Liver (tissue), 9 donors: ENCODE results near the gene NOTCH4. TPM values are rescaled to one million over a fixed set of nuclear protein-coding genes. Genes with fewer than 3 reads are reported as not detected.

Experiments used
- DNase-seq: peaks from one replicate; pipeline ENCODE4 v3.0.0-alpha.2; 2017; ENCODE audit warnings: low spot score
- H3K27ac ChIP-seq, 2 donors: one replicate each; pipeline ENCODE4 v1.7.0; 2013; ENCODE audit warnings: inconsistent platforms in 2 of 2, low read length in 2 of 2, control low read depth in 1 of 2, low read depth in 1 of 2, mild to moderate bottlenecking in 1 of 2
- H3K27me3 ChIP-seq, 4 donors: one replicate each; pipeline versions ENCODE4 v1.6.1 to v1.7.0; 2013; ENCODE audit warnings: low read length in 3 of 4, inconsistent platforms in 1 of 4, mild to moderate bottlenecking in 1 of 4, moderate library complexity in 1 of 4; ENCODE audit not compliant: control insufficient read depth in 4 of 4, insufficient read depth in 4 of 4
- H3K36me3 ChIP-seq, 4 donors: one replicate each; pipeline versions ENCODE4 v1.6.1 to v1.7.0; 2013; ENCODE audit warnings: low read length in 3 of 4, mild to moderate bottlenecking in 3 of 4, low read depth in 1 of 4, moderate library complexity in 1 of 4; ENCODE audit not compliant: control insufficient read depth in 4 of 4, insufficient read depth in 3 of 4
- H3K4me1 ChIP-seq, 4 donors: one replicate each; pipeline versions ENCODE4 v1.6.1 to v1.7.0; 2013; ENCODE audit warnings: low read length in 3 of 4, mild to moderate bottlenecking in 3 of 4, moderate library complexity in 1 of 4; ENCODE audit not compliant: control insufficient read depth in 4 of 4, insufficient read depth in 4 of 4
- H3K4me3 ChIP-seq, 3 donors: one replicate each; pipeline versions ENCODE4 v1.6.1 to v1.7.0; 2013; ENCODE audit warnings: low read length in 3 of 3, control low read depth in 1 of 3, low read depth in 1 of 3, mild to moderate bottlenecking in 1 of 3
- H3K9ac ChIP-seq, 2 donors: one replicate each; pipeline ENCODE4 v1.7.0; 2013; ENCODE audit warnings: low read length in 2 of 2, mild to moderate bottlenecking in 2 of 2, moderate library complexity in 2 of 2, control low read depth in 1 of 2, low read depth in 1 of 2
- H3K9me3 ChIP-seq, 4 donors: one replicate each; pipeline versions ENCODE4 v1.6.1 to v1.7.0; 2013; ENCODE audit warnings: low read length in 3 of 4; ENCODE audit not compliant: control insufficient read depth in 4 of 4
- ATF3 ChIP-seq: IDR thresholded peaks from 2 replicates; pipeline ENCODE4 v1.6.1; 2016; ENCODE audit warnings: antibody characterized with exemption
- CTCF ChIP-seq: fragments of 150-350 bp; IDR thresholded peaks from 2 replicates; pipeline ENCODE4 v1.5.1; 2017; ENCODE audit warnings: improper control_type of control experiment, low read depth, low read length; ENCODE audit not compliant: missing input control
- FOXA2 ChIP-seq: IDR thresholded peaks from 2 replicates; pipeline ENCODE4 v1.6.1; 2016; ENCODE audit warnings: antibody characterized with exemption
- GABPA ChIP-seq, 2 donors: IDR thresholded peaks in 1 of 2; conservative IDR thresholded peaks in 1 of 2; 2 replicates each; pipeline ENCODE4 v1.6.1; 2016; ENCODE audit warnings: antibody characterized with exemption in 2 of 2, mild to moderate bottlenecking in 1 of 2, moderate library complexity in 1 of 2
- HNF4G ChIP-seq: IDR thresholded peaks from 2 replicates; pipeline ENCODE4 v1.6.1; 2016; ENCODE audit warnings: antibody characterized with exemption
- JUND ChIP-seq, 2 donors: IDR thresholded peaks; 2 replicates each; pipeline ENCODE4 v1.6.1; 2016; ENCODE audit warnings: antibody characterized with exemption in 2 of 2
- MAX ChIP-seq: IDR thresholded peaks from 2 replicates; pipeline ENCODE4 v1.6.1; 2016; ENCODE audit warnings: antibody characterized with exemption
- NR2F2 ChIP-seq: IDR thresholded peaks from 2 replicates; pipeline ENCODE4 v1.6.1; 2016; ENCODE audit warnings: antibody characterized with exemption
- RAD21 ChIP-seq, 2 donors: IDR thresholded peaks; 2 replicates each; pipeline ENCODE4 v1.6.1; 2016; ENCODE audit warnings: antibody characterized with exemption in 2 of 2, mild to moderate bottlenecking in 2 of 2
- REST ChIP-seq: IDR thresholded peaks from 2 replicates; pipeline ENCODE4 v1.6.1; 2016; ENCODE audit warnings: antibody characterized with exemption, mild to moderate bottlenecking
- RXRA ChIP-seq, 2 donors: IDR thresholded peaks; 2 replicates each; pipeline ENCODE4 v1.6.1; 2017 to 2018; ENCODE audit warnings: antibody characterized with exemption in 2 of 2, mild to moderate bottlenecking in 1 of 2
- SP1 ChIP-seq: IDR thresholded peaks from 2 replicates; pipeline ENCODE4 v1.6.1; 2018; ENCODE audit warnings: antibody characterized with exemption, mild to moderate bottlenecking
- TAF1 ChIP-seq: conservative IDR thresholded peaks from 2 replicates; pipeline ENCODE4 v1.6.1; 2016; ENCODE audit warnings: antibody characterized with exemption, mild to moderate bottlenecking
- YY1 ChIP-seq: IDR thresholded peaks from 2 replicates; pipeline ENCODE4 v1.6.1; 2016; ENCODE audit warnings: antibody characterized with exemption, mild to moderate bottlenecking
- ZBTB33 ChIP-seq: IDR thresholded peaks from 2 replicates; pipeline ENCODE4 v1.6.1; 2016; ENCODE audit warnings: antibody characterized with exemption
- WGBS: extraction: QIAGEN DNeasy Blood & Tissue Kit; methylation state at CpG from one replicate; pipeline ENCODE4 v1.1.7; 2013; 5-methylcytosine and 5-hydroxymethylcytosine counted together
- polyA plus RNA-seq, 2 donors: library from polyadenylated mRNA; stranded (reverse) in 1 of 2; unstranded in 1 of 2; fragments of 200-250 nt in 1 of 2; fragments of >200 nt in 1 of 2; fragmentation: Nextera tagmentation in 1 of 2; extraction: Ambion mirVana in 1 of 2; gene quantifications; one replicate each; pipeline versions ENCODE4 v1.2.1 to v1.2.3, GENCODE V29; 2013 to 2015
- total RNA-seq, 2 donors: library from RNA; depleted of rRNA; stranded (reverse); fragments of >200 nt; gene quantifications; one replicate each; pipeline ENCODE4 v1.2.3, GENCODE V29; 2014
- donor health status: healthy.
- donor health status: healthy.
- donor health status: healthy.
- donor health status: healthy.
- donor health status: healthy.

NOTCH4 gene
- total and polyA plus RNA-seq, 4 donors, result 2.6 to 15.1 (median 8.8) TPM

DNA sequence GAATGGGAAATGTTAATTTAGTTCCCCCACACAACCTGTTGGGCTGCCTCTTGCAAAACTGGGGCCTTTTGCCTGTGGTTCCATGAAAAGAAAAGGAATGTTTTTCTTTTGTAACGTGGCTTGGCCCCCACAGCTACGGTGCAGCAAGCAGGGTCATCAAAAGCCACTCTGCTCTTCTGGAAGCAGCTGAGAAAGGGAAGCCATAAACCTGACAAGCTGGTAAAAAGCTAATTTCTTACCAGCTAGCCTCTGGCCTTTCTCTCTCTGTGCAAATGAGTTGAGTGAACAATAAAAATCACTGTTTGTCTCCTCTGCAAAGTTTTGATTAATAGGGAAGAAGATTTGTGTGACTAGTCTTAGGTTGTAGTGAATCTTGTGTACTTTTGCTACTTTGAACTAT is 23.5 kb upstream of the NOTCH4 start (continued):
- no peak for TF ChIP-seq ZBTB33
- no peak for TF ChIP-seq HNF4G
- no peak for TF ChIP-seq RAD21 (IDR thresholded peaks at IDR 0.05)
- TF ChIP-seq RXRA (IDR thresholded peaks at IDR 0.05), result no peak
- no peak for TF ChIP-seq YY1
- TF ChIP-seq JUND (IDR thresholded peaks at IDR 0.05), result no peak
- no peak for TF ChIP-seq TAF1
- no peak for TF ChIP-seq GABPA (IDR thresholded peaks at IDR 0.05 in 1 of 2, conservative IDR thresholded peaks at IDR 0.05 in 1 of 2)

DNA sequence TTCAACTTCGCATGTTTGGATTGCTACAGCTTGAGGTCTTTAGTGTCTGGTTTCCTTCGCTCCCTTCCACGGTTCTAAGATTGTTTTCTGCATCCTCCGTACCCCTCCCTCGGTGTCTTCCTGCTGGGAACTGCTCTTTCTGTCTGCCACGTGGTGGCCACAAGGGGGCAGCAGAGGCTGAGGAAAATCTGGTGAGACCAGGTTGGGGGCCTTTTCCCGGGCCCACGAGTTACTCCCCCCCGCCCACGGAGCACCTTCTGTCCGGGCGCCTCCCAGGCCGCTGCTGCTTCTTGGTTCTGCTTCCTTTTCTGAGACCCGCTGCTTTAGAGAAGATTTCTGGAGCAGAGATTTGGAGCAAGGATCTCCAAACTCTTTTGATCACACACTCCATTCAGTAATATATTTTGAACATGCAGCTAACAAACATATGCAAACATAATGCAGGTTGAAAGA is 21.1 kb upstream of the NOTCH4 start:
- peaks cover 0 to 5% (median 0%) of the 10 kb centered on the region in 4 donors for H3K27me3 ChIP-seq
- no peak overlapping the region for H3K27ac ChIP-seq
- H3K4me3 ChIP-seq, result no peak overlapping the region
- H3K4me1 ChIP-seq, result peaks cover 0 to 3% (median 2%) of the 10 kb centered on the region in 4 donors
- no peaks in the 10 kb centered on the region for H3K36me3 ChIP-seq
- H3K9ac ChIP-seq, result no peak overlapping the region
- peak; percentile 79 for DNase-seq
- 2% methylated on average over 14 of the region's 14 CpGs for WGBS
- H3K9me3 ChIP-seq, result no peaks in the 10 kb centered on the region
- no peak for TF ChIP-seq TAF1
- peak; percentile 48 for TF ChIP-seq MAX
- TF ChIP-seq RAD21 (IDR thresholded peaks at IDR 0.05), result peak; percentile 83 to 90
- peak; percentile 24 for TF ChIP-seq NR2F2
- peak; percentile 80 for TF ChIP-seq CTCF

DNA sequence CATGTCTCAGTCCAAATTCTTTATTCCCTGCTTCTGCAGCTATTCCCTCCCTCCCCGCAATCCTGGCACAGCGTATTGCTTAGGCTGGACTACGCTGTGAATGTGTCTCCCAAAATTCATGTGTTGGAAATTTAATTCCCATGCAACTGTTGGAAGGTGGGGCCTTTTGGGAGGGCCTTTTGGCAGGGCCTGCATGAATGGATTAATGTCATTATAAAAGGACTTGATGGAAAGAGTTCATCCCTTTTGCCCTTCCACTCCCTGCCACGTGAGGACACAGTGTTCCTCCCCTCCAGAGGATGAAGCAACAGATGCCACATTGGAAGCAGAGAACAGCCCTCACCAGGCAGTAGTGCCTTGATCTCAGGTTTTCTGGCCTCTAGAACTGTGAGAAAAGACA is 20.4 kb upstream of the NOTCH4 start:
- Histone ChIP-seq H3K4me3 (no peak overlapping the region), H3K27me3 (peaks cover 0 to 5% (median 0%) of the 10 kb centered on the region in 4 donors), H3K4me1 (peaks cover 0 to 3% (median 2%) of the 10 kb centered on the region in 4 donors), H3K36me3 (no peaks in the 10 kb centered on the region), H3K9me3 (no peaks in the 10 kb centered on the region), H3K9ac (no peak overlapping the region), H3K27ac (no peak overlapping the region)
- 75% methylated on average over 4 of the region's 4 CpGs for WGBS
- no peak for TF ChIP-seq TAF1
- no peak for TF ChIP-seq FOXA2
- no peak for TF ChIP-seq JUND (IDR thresholded peaks at IDR 0.05)
- TF ChIP-seq ZBTB33, result no peak
- no peak for TF ChIP-seq CTCF
- peak; percentile 4 to 14 for TF ChIP-seq RXRA (IDR thresholded peaks at IDR 0.05)
- TF ChIP-seq REST, result no peak
- TF ChIP-seq ATF3, result no peak
- no peak for TF ChIP-seq YY1
- TF ChIP-seq SP1, result peak; percentile 54
- TF ChIP-seq MAX, result no peak
- DNase-seq, result no peak
